HG03280 (cell line): ENCODE data around the gene LOXHD1.

Experiments
- ATAC-seq: cut with Tn5 transposase; IDR thresholded peaks from one replicate; pipeline ENCODE4 v1.9.1; 2021; ENCODE audit warnings: mild to moderate bottlenecking, moderate library complexity; ENCODE audit not compliant: unreplicated experiment

Gene LOXHD1

GRCh38 chr18:46575851-46576250 is 81.2 kb downstream of the LOXHD1 start:
- no peak for ATAC-seq

- ATAC-seq: no peak
Observed at GRCh38 chr18:46574743-46575115, 82.3 kb downstream of the LOXHD1 start.

DNA sequence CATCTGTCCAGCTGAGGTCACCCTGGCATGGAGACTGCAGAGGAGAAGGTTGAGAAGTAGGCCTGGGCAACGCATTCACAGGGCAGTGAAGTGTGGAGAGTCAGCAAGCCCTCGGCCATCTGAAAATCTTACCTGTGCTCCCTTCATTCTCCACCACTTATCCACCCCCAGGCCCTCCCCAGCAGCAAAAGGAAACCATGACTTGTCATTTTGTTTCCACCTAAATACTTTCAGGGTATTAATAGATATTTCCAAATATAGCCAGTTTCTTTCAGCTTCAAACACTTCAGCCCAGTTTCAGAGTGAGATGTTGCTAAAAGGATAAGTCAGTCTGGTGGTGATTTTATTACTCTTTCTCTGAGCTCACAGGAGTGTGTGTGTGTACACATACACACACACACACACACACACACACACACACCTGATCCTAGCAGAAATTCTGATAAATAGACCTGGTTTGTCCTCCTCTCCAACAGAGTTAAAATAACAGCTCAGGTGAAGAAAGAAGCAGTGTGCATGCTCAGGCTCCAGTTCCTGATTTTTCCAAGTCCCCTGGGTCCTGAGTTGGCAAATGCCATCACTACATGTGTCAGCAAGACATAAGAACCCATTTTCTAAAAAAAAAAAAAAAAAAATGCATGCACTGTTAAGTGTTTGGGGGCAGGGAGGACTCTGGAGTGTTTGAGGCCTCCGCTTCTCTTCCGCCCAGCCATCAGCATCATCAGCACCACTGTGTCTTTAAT is 82.8 kb downstream of the LOXHD1 start:
- peak; percentile 57 for ATAC-seq

- ATAC-seq: no peak
Observed at GRCh38 chr18:46573156-46573555, 83.9 kb downstream of the LOXHD1 start.

GRCh38 chr18:46571756-46572155 is 85.3 kb downstream of the LOXHD1 start:
- ATAC-seq: no peak

GRCh38 chr18:46570666-46571065 is 86.4 kb downstream of the LOXHD1 start:
- ATAC-seq: no peak

DNA sequence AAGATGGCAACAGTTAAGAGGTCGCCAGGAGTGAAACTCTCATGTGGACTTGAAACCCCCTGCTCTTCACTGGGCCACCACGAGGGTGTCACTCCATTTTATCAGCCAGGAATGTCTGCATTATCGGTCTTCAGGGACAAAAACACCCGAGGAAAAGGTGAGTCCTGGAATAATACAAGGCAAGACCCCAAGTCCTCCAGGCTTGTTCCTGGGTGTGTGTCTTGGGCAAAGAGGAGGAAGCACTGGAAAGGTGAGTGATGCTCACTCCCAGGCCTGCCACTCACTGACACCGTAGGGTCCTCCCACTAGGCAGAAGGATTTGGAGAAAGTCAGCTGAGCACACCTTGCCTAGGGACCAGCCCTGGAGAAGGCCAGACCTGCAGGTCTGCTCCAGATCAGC is 86.9 kb downstream of the LOXHD1 start:
- ATAC-seq: no peak

GRCh38 chr18:46569211-46569610 is 87.8 kb downstream of the LOXHD1 start:
- ATAC-seq: no peak

GRCh38 chr18:46567196-46567595 is 89.8 kb downstream of the LOXHD1 start:
- no peak for ATAC-seq

- ATAC-seq: no peak
Observed at GRCh38 chr18:46566111-46566510, 90.9 kb downstream of the LOXHD1 start.

GRCh38 chr18:46565256-46565655 is 91.8 kb downstream of the LOXHD1 start:
- ATAC-seq: no peak

- no peak for ATAC-seq
Observed at GRCh38 chr18:46563317-46563716, 93.7 kb downstream of the LOXHD1 start.

GRCh38 chr18:46562674-46563192 is 94.3 kb downstream of the LOXHD1 start:
- ATAC-seq: no peak

GRCh38 chr18:46560671-46561045 is 96.4 kb downstream of the LOXHD1 start:
- no peak for ATAC-seq

- no peak for ATAC-seq
Observed at GRCh38 chr18:46559946-46560670, 96.9 kb downstream of the LOXHD1 start.

DNA sequence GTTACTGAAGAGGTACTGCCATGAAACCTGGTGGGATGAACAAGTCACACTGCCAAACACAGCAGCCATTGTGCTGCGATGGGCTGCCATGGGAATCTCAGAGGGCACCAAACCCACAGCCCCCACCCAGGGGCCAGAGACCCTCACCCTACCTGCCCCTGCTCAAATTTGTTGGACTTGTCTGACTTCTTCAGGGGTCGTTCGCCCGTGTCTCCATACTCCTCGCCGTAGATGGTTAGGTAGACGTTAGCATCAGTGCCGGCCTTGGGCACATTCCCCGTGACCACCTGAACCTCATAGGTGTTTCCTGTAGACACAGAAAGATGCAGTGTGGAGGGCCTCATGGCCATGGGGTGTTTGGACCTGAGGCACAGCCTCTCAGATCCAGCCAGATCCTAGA is 97.7 kb downstream of the LOXHD1 start:
- ATAC-seq: no peak

DNA sequence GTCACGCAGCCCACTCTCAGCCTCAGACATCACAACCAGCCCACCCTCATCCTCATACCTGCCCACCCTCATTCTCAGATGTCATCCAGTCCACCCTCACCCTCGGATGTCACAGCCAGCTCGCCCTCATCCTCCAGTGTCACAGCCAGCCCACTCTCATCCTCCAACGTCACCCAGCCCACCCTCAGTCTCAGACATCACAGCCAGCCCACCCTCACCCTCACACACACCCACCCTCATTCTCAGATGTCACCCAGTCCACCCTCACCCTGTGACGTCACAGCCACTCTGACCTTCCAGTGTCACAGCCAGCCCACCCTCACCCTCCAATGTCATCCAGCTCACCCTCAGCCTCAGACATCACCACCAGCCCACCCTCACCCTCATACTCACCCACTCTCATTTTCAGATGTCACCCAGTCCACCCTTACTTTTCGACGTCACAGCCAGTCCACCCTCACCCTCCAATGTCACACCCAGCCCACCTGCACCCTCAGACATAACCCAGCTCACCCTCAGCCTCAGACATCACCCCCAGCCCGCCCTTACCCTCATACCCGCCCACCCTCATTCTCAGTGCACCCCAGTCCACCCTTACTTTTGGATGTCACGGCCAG is 100.3 kb downstream of the LOXHD1 start:
- ATAC-seq: no peak

DNA sequence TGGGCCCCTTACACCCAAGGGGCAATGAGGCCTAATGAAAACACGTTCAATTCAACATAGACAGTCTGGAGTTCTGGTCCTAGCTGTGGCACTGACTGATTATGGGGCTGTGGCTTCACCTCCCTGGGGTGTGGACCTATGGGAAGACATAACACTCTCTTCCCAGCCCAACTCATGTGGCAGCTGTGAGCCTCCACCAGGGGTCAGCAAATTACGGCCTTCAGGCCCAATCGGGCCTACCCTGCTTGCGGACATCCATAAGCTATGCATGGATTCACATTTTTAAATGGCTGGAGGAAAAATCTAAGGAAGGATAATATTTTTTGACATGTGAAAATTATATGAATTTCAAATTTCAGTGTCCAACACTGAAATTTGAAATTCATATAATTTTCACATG is 101.3 kb downstream of the LOXHD1 start:
- ATAC-seq: no peak

DNA sequence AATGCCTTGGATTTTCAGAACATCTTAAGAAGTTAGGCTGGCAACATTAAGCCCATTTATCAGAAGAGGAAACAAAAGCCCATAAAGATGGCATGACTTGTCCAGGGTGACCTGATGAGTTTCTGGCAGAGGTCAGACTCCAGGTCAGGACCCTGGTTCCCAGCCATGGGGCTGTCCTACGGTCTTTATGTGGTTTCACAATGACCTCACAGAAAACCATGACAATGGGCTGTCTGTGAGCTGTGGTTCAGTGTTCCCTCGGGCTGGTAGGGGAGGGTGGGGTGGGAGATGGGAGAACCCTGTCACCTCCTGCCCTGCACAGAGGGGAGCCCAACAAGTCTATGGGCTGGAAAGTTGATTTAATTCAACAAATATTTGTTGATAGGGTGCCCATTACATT is 101.8 kb downstream of the LOXHD1 start:
- no peak for ATAC-seq

DNA sequence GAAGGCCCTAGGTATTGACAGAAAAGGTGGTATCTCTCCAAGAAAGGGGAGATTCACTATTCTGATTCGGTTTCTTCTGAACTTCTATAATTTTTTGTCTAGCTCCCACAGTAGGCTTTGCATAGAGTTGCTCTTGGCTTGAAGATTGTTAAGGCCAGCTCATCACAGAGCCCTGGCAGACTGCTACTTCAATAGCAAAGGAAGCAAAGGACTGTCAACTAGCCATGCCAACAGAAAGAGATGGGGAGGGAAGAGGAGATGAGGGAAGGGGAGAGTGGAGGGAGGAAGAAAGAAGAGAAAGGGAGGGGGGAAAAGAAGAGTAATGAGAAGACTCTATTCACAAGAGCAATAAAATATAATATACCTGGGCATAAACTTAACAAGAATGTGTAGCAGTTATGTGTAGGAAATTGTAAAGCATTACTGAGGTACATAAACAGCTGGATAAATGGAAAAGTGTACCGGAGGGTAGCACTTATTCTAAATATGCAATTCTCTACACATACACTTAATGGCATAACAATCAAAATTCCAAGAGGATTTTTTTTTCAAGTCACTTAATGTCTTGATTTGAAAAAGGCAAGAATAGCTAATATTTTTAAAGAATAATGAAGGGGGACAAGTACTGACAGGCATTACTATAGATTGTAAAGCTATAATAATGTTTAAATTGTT is 102.5 kb downstream of the LOXHD1 start:
- ATAC-seq: no peak

GRCh38 chr18:46550609-46551008 is 106.4 kb downstream of the LOXHD1 start:
- no peak for ATAC-seq
